ENCODE data around the gene SLC22A1. TPM values are rescaled to one million over a fixed set of nuclear protein-coding genes. Genes with fewer than 3 reads are reported as not detected.

SLC22A1 gene
- total and polyA plus RNA-seq, 2 donors (not counting 3 experiments of a cell fraction or from before 2014, with no cell fraction given) = 0.04 TPM; not detected in 1

GRCh38 chr6:160078883-160079685 lies 42.5 kb upstream of the SLC22A1 start:
- DNase-seq (ENCODE audit: low read depth, low spot score) (no peak), FAIRE-seq (no peak)
- H3K9me1 ChIP-seq (replicated peaks; ENCODE audit: control insufficient read depth, extremely low read depth, insufficient read depth, low read length) = no peaks in the 10 kb centered on the region
- dilution Hi-C loops (cut with MboI; ENCODE audit: extremely low pct_ligation_motif_present, low sequenced_read_pairs) (no loop called here), intact Hi-C loops (cut with micrococcal nuclease) (no loop called here)
- TF ChIP-seq EZH2 (IDR thresholded peaks at IDR 0.05; ENCODE audit: borderline replicate concordance, low read depth, low read length, severe bottlenecking) = no peak
- no peak for TF ChIP-seq GATA2 (IDR thresholded peaks at IDR 0.05; ENCODE audit: insufficient read depth, insufficient read length, low read depth, low read length)
- no peak for TF ChIP-seq POLR2A (IDR thresholded peaks at IDR 0.05; ENCODE audit: low read depth, low read length)
- no peak for TF ChIP-seq MYC (IDR thresholded peaks at IDR 0.05; ENCODE audit: low read depth, low read length)
- no peak for TF ChIP-seq CTCF (IDR thresholded peaks at IDR 0.05; ENCODE audit: extremely low read depth in 1 of 2, insufficient read depth in 1 of 2, low read depth in 1 of 2, low read length in 2 of 2)
- TF ChIP-seq MAX (IDR thresholded peaks at IDR 0.05; ENCODE audit: insufficient read depth, insufficient read length) = no peak
- TF ChIP-seq JUN (IDR thresholded peaks at IDR 0.05; ENCODE audit: borderline replicate concordance, insufficient read depth, insufficient read length, low read depth) = no peak
- TF ChIP-seq FOS (IDR thresholded peaks at IDR 0.05; ENCODE audit: borderline replicate concordance, insufficient read depth, low read length) = no peak
- no peak for TF ChIP-seq POLR2AphosphoS5 (IDR thresholded peaks at IDR 0.05; ENCODE audit: insufficient read depth, low read depth, low read length)
- no peak overlapping the region for H3K9ac ChIP-seq (replicated peaks; ENCODE audit: extremely low read depth, insufficient read depth, low read length)
- H4K20me1 ChIP-seq (replicated peaks; ENCODE audit: control insufficient read depth, extremely low read depth, insufficient read depth, low read length) = no peaks in the 10 kb centered on the region
- H2AFZ ChIP-seq (ENCODE audit: low read depth, low read length) = no peak overlapping the region
- ChIA-PET CTCF (interaction anchor here (1.2 kb wide), 1 partner anchor 9 kb away, joined by 5 read pairs; no protein-coding TSS in a partner anchor), POLR2A (no interaction called here)
- no peaks in the 10 kb centered on the region for H3K9me3 ChIP-seq (replicated peaks; ENCODE audit: control insufficient read depth, insufficient read depth, low read length)
- no peak overlapping the region for H3K4me2 ChIP-seq (ENCODE audit: insufficient read depth, low read length)
- no TSS peak for BruUV-seq (replicated peaks)
- no peak overlapping the region for H3K27ac ChIP-seq (ENCODE audit: insufficient read depth, low read depth, low read length)
- H3K27me3 ChIP-seq (ENCODE audit: control insufficient read depth in 2 of 2, insufficient read depth in 2 of 2, low read length in 2 of 2) = no peaks in the 10 kb centered on the region
- H3K79me2 ChIP-seq (ENCODE audit: control insufficient read depth, insufficient read depth, low read length) = no peaks in the 10 kb centered on the region
- peaks cover 0 to 24% of the 10 kb centered on the region in 2 experiments for H3K36me3 ChIP-seq (ENCODE audit: control insufficient read depth in 2 of 2, extremely low read depth in 1 of 2, insufficient read depth in 2 of 2, low read length in 2 of 2)
- H3K4me3 ChIP-seq (replicated peaks in 1 of 3; ENCODE audit: insufficient read depth in 1 of 3, low read depth in 1 of 3, low read length in 3 of 3) = no peak overlapping the region
- no peaks in the 10 kb centered on the region for H3K4me1 ChIP-seq (ENCODE audit: control insufficient read depth, extremely low read depth, insufficient read depth, low read length)

Data from endothelial cell of umbilical vein (primary cell).